GM21390 (cell line): ENCODE measurements around the gene FOXD4.
"Not testable (repeated sequence)": the region's sequence is repeated elsewhere in the genome, so short reads cannot be mapped to it uniquely, and the experiment has no call there.

Source experiments
- ATAC-seq: cut with Tn5 transposase; IDR thresholded peaks from one replicate; pipeline ENCODE4 v1.9.1; 2021; ENCODE audit not compliant: unreplicated experiment

Gene FOXD4

GRCh38 chr9:117995-118467 is at the start of gene FOXD4:
FOXD4 (minus strand) TSS chr9:118417; CDS start chr9:118119, 298 bp downstream.
- ATAC-seq = not testable (repeated sequence)

- not testable (repeated sequence) for ATAC-seq
These were observed 41.7 kb upstream of the FOXD4 start for GRCh38 chr9:159871-160270.

GRCh38 chr9:151173-151572 is 33.0 kb upstream of the FOXD4 start:
- ATAC-seq = not testable (repeated sequence)

GRCh38 chr9:139880-140279 is 21.7 kb upstream of the FOXD4 start:
- ATAC-seq = not testable (repeated sequence)

GRCh38 chr9:117144-117994 is 848 bp downstream of the FOXD4 start:
- not testable (repeated sequence) for ATAC-seq

GRCh38 chr9:116239-117077 is 1.8 kb downstream of the FOXD4 start:
- ATAC-seq = not testable (repeated sequence)

- not testable (repeated sequence) for ATAC-seq
These were observed 3.1 kb downstream of the FOXD4 start for GRCh38 chr9:115118-115451.

GRCh38 chr9:114267-115117 is 3.7 kb downstream of the FOXD4 start:
- ATAC-seq = peak; percentile 25

GRCh38 chr9:113468-114266 is 4.5 kb downstream of the FOXD4 start:
- ATAC-seq = peak; percentile 65

- ATAC-seq = peak; percentile 13
These were observed 5.4 kb downstream of the FOXD4 start for GRCh38 chr9:112589-113467.

- ATAC-seq = not testable (repeated sequence)
These were observed 7.5 kb downstream of the FOXD4 start for GRCh38 chr9:110672-111071.

- not testable (repeated sequence) for ATAC-seq
These were observed 8.7 kb downstream of the FOXD4 start for GRCh38 chr9:109540-109939.

GRCh38 chr9:108742-109495 is 9.3 kb downstream of the FOXD4 start:
- ATAC-seq = not testable (repeated sequence)

- not testable (repeated sequence) for ATAC-seq
These were observed 12.2 kb downstream of the FOXD4 start for GRCh38 chr9:105991-106390.

GRCh38 chr9:100430-100829 is 17.8 kb downstream of the FOXD4 start:
- not testable (repeated sequence) for ATAC-seq

GRCh38 chr9:99867-100266 is 18.4 kb downstream of the FOXD4 start:
- not testable (repeated sequence) for ATAC-seq

GRCh38 chr9:98775-99174 is 19.4 kb downstream of the FOXD4 start:
- ATAC-seq = not testable (repeated sequence)

- not testable (repeated sequence) for ATAC-seq
These were observed 23.2 kb downstream of the FOXD4 start for GRCh38 chr9:94992-95391.
